ENCODE results near the gene PRKCE. TPM values are rescaled to one million over a fixed set of nuclear protein-coding genes. Genes with fewer than 3 reads are reported as not detected.

Gene PRKCE
- total RNA-seq, 1 experiment from 2014 or later: 2.4 TPM

DNA sequence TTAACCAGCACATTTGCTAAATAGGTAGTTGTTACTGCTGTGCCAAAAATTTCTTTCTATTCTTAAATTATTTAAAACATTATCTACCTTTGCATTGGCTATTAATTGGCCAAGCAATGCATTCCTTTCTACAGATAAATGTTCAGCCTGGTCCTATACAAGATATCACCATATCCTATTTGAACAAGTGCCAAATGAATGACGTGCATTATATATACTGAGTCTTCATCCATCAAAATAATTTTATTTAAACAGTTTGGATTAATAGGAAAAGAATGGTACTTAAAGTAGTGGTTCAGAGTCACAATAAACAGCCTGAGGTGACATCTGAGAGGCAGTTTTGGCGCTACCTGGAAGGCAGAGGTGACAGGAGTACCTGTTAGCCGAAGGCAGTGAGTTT, 415.6 kb downstream of the PRKCE start:
- ChIA-PET CTCF (no interaction called here), POLR2A (ENCODE audit: low non-redundant PET) (no interaction called here)
- no peaks in the 10 kb centered on the region for H3K4me1 ChIP-seq (ENCODE audit: insufficient read depth, low read length, poor library complexity, severe bottlenecking)
- H3K9me3 ChIP-seq (ENCODE audit: low read depth, low read length, poor library complexity, severe bottlenecking): no peaks in the 10 kb centered on the region
- TF ChIP-seq, protein P1, sequence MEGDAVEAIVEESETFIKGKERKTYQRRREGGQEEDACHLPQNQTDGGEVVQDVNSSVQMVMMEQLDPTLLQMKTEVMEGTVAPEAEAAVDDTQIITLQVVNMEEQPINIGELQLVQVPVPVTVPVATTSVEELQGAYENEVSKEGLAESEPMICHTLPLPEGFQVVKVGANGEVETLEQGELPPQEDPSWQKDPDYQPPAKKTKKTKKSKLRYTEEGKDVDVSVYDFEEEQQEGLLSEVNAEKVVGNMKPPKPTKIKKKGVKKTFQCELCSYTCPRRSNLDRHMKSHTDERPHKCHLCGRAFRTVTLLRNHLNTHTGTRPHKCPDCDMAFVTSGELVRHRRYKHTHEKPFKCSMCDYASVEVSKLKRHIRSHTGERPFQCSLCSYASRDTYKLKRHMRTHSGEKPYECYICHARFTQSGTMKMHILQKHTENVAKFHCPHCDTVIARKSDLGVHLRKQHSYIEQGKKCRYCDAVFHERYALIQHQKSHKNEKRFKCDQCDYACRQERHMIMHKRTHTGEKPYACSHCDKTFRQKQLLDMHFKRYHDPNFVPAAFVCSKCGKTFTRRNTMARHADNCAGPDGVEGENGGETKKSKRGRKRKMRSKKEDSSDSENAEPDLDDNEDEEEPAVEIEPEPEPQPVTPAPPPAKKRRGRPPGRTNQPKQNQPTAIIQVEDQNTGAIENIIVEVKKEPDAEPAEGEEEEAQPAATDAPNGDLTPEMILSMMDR (conservative IDR thresholded peaks at IDR 0.05; ENCODE audit: low read depth, low read length): no peak
- no peak for TF ChIP-seq EZH2 (IDR thresholded peaks at IDR 0.05; ENCODE audit: borderline replicate concordance, low read depth, low read length, poor library complexity, severe bottlenecking)
- intact Hi-C loops (cut with micrococcal nuclease; ENCODE audit: unreplicated experiment): no loop called here
- no peak overlapping the region for H3K27ac ChIP-seq (ENCODE audit: low read depth, low read length, poor library complexity, severe bottlenecking)
- no TSS peak for BruUV-seq (replicated peaks)
- no peaks in the 10 kb centered on the region for H3K36me3 ChIP-seq (ENCODE audit: insufficient read depth, low read length, poor library complexity, severe bottlenecking)
- DNase-seq (ENCODE audit: low spot score): no peak
- H3K4me3 ChIP-seq (ENCODE audit: low read depth, low read length, poor library complexity, severe bottlenecking): no peak overlapping the region
- no peaks in the 10 kb centered on the region for H3K27me3 ChIP-seq (replicated peaks; ENCODE audit: insufficient read depth, low read depth, low read length, poor library complexity)

DNA sequence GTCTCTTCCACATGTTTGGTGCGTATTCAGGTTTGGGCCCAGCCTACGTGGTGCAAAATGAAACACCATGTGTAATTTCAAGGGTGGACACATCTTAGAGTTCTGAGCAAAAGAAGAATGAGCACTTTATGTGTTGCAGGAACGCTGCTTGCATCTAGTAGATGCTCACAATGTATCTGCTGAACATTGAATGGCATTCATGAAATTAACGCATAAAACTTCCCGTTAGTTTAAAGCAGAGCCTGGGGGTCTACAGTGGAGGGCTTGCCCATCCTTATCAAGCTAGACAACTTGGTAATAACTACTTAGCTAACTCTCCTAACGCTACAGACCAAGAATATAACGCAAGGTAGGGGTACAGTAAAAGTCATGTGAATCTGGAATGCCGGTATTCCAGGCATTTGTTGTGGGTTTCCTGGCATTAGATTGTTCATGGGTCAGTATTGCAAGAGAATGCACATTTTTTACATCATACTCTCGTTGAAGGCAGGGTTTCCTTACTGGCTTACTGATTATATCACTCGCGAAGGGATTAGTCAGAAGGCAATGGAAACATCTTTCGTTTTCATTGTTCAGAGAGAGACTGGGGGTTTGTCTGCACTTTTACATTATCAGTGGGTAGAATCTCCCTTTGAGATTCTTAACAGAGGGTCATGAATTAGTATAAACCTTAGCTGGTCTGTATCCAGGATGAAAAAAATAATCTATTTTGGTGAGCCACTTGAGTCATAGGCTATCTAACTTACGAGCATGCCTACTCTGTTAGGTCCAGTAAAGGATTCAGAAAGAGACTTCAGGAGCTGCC, 416.2 kb downstream of the PRKCE start:
- no peaks in the 10 kb centered on the region for H3K9me3 ChIP-seq (ENCODE audit: low read depth, low read length, poor library complexity, severe bottlenecking)
- POLR2A ChIA-PET (ENCODE audit: low non-redundant PET): no interaction called here
- CTCF ChIA-PET: no interaction called here
- DNase-seq (ENCODE audit: low spot score): peak; percentile 10
- H3K27me3 ChIP-seq (replicated peaks; ENCODE audit: insufficient read depth, low read depth, low read length, poor library complexity): no peaks in the 10 kb centered on the region
- intact Hi-C loops (cut with micrococcal nuclease; ENCODE audit: unreplicated experiment): no loop called here
- no peak overlapping the region for H3K4me3 ChIP-seq (ENCODE audit: low read depth, low read length, poor library complexity, severe bottlenecking)
- H3K27ac ChIP-seq (ENCODE audit: low read depth, low read length, poor library complexity, severe bottlenecking): no peak overlapping the region
- H3K36me3 ChIP-seq (ENCODE audit: insufficient read depth, low read length, poor library complexity, severe bottlenecking): no peaks in the 10 kb centered on the region
- no peaks in the 10 kb centered on the region for H3K4me1 ChIP-seq (ENCODE audit: insufficient read depth, low read length, poor library complexity, severe bottlenecking)
- BruUV-seq (replicated peaks): no TSS peak
- TF ChIP-seq, protein P1 (conservative IDR thresholded peaks at IDR 0.05; ENCODE audit: low read depth, low read length): no peak

DNA sequence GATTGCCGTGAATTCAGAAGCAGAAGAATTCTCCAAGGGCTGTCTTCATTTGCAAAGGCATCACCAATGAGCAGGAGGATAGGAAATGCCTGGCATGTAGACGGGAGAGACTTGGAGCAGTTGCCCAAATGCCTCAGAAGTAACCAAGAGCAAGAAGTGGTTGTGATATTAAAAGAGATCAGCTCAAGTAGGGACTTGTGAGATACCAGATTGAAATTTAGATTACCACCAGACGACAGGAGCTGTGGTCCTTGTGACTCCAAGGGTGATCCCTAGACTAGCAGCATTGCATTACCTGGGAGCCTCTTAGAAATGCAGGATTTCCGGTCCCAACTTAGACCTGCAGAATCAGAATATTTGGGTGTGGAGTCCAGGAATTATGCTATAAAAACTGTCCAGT, 417.2 kb downstream of the PRKCE start:
- ChIA-PET CTCF (no interaction called here), POLR2A (ENCODE audit: low non-redundant PET) (no interaction called here)
- intact Hi-C loops (cut with micrococcal nuclease; ENCODE audit: unreplicated experiment): no loop called here
- no peak overlapping the region for H3K4me3 ChIP-seq (ENCODE audit: low read depth, low read length, poor library complexity, severe bottlenecking)
- no peaks in the 10 kb centered on the region for H3K4me1 ChIP-seq (ENCODE audit: insufficient read depth, low read length, poor library complexity, severe bottlenecking)
- DNase-seq (ENCODE audit: low spot score): no peak
- H3K36me3 ChIP-seq (ENCODE audit: insufficient read depth, low read length, poor library complexity, severe bottlenecking): no peaks in the 10 kb centered on the region
- no peaks in the 10 kb centered on the region for H3K9me3 ChIP-seq (ENCODE audit: low read depth, low read length, poor library complexity, severe bottlenecking)
- TF ChIP-seq EZH2 (IDR thresholded peaks at IDR 0.05; ENCODE audit: borderline replicate concordance, low read depth, low read length, poor library complexity, severe bottlenecking): no peak
- TF ChIP-seq, protein P1 (conservative IDR thresholded peaks at IDR 0.05; ENCODE audit: low read depth, low read length): no peak
- no TSS peak for BruUV-seq (replicated peaks)
- H3K27ac ChIP-seq (ENCODE audit: low read depth, low read length, poor library complexity, severe bottlenecking): no peak overlapping the region
- no peaks in the 10 kb centered on the region for H3K27me3 ChIP-seq (replicated peaks; ENCODE audit: insufficient read depth, low read depth, low read length, poor library complexity)
